Nephron progenitor cell (in vitro differentiated cells): ENCODE results near the gene CAMTA1.
A peak's percentile ranks its signal among the peaks of the same experiment; 100 is the strongest.
"Not testable (repeated sequence)": the region's sequence is repeated elsewhere in the genome, so short reads cannot be mapped to it uniquely, and the experiment has no call there.

Experiments used
- DNase-seq: peaks from one replicate; pipeline ENCODE4 v3.0.0; 2021
- H3K27ac Mint-ChIP-seq: 2 replicates; pipeline ENCODE4 v1.8.0; 2021; ENCODE audit warnings: mild to moderate bottlenecking, moderate library complexity, mixed read lengths
- H3K27me3 Mint-ChIP-seq: 2 replicates; pipeline ENCODE4 v1.8.0; 2021; ENCODE audit warnings: mild to moderate bottlenecking, low read depth, mixed read lengths; ENCODE audit not compliant: poor library complexity
- H3K36me3 Mint-ChIP-seq: 2 replicates; pipeline ENCODE4 v1.8.0; 2021; ENCODE audit warnings: low read depth, mixed read lengths
- H3K4me1 Mint-ChIP-seq: 2 replicates; pipeline ENCODE4 v1.8.0; 2021; ENCODE audit warnings: mixed read lengths
- H3K4me3 Mint-ChIP-seq: 2 replicates; pipeline ENCODE4 v1.8.0; 2021; ENCODE audit warnings: mild to moderate bottlenecking, moderate library complexity, mixed read lengths
- H3K9me3 Mint-ChIP-seq: 2 replicates; pipeline ENCODE4 v1.8.0; 2021; ENCODE audit warnings: mild to moderate bottlenecking, moderate library complexity, mixed read lengths
- TF ChIP-seq, protein P1 (sequence below): fragments of 200-600 bp; sonication (generic); IDR thresholded peaks from 2 replicates; pipeline ENCODE4 v1.5.0; 2021; ENCODE audit warnings: antibody characterized with exemption

Gene CAMTA1

DNA sequence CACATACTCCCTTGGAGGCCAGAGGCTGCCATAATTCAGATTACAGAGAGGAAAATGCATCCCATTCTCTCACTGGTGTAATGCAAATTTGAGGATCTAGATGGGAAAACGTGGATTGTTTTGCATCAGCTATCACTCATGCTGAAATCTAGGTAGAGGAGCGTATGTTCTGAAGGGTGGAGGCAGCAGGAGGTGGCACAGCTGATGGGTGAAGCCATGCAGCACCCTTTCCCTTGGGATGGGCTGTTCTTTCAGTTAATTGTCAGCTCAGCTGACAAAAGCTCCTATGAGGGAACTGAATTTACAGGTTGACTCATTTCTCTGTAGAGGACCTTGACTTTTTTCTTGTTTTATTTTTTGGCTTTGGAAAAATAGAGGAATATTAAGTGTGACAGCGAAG, 41.8 kb downstream of the CAMTA1 start:
- TF ChIP-seq, protein P1, sequence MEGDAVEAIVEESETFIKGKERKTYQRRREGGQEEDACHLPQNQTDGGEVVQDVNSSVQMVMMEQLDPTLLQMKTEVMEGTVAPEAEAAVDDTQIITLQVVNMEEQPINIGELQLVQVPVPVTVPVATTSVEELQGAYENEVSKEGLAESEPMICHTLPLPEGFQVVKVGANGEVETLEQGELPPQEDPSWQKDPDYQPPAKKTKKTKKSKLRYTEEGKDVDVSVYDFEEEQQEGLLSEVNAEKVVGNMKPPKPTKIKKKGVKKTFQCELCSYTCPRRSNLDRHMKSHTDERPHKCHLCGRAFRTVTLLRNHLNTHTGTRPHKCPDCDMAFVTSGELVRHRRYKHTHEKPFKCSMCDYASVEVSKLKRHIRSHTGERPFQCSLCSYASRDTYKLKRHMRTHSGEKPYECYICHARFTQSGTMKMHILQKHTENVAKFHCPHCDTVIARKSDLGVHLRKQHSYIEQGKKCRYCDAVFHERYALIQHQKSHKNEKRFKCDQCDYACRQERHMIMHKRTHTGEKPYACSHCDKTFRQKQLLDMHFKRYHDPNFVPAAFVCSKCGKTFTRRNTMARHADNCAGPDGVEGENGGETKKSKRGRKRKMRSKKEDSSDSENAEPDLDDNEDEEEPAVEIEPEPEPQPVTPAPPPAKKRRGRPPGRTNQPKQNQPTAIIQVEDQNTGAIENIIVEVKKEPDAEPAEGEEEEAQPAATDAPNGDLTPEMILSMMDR = no peak
- Mint-ChIP-seq H3K36me3 (peaks cover 37% of the 10 kb centered on the region), H3K9me3 (no peaks in the 10 kb centered on the region), H3K27ac (no peak overlapping the region), H3K4me1 (peaks cover 31% of the 10 kb centered on the region), H3K27me3 (no peaks in the 10 kb centered on the region), H3K4me3 (no peak overlapping the region)
- DNase-seq = no peak

DNA sequence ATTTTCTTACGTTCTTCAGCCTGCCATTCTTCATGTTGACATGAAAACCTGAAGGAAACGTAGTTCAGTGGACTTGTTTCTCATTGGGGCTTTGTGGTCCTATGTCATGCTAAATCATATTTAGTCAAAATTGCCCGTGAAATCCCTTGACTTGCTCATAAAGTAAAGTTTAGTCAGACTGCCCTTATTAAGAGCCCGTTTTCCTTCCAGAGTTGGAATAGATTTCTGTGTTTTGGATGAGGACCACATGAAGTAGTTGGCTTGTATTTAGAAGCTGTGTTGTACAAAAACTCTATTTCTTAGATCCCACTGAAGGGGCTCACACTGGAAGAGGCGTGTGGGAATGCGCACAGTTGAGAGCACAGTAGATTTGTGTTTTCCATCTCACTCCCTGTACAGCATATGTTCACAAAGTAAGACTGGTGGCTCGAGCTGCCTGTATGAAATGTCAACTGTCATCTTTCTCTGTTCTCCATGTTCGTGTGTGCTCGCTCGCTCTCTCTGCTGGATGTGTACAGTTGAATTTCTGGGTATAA, 42.4 kb downstream of the CAMTA1 start:
- H3K9me3 Mint-ChIP-seq = no peaks in the 10 kb centered on the region
- peaks cover 37% of the 10 kb centered on the region for H3K36me3 Mint-ChIP-seq
- no peak overlapping the region for H3K27ac Mint-ChIP-seq
- no peaks in the 10 kb centered on the region for H3K27me3 Mint-ChIP-seq
- H3K4me1 Mint-ChIP-seq = peaks cover 31% of the 10 kb centered on the region
- no peak for DNase-seq
- no peak overlapping the region for H3K4me3 Mint-ChIP-seq
- TF ChIP-seq, protein P1 = no peak

DNA sequence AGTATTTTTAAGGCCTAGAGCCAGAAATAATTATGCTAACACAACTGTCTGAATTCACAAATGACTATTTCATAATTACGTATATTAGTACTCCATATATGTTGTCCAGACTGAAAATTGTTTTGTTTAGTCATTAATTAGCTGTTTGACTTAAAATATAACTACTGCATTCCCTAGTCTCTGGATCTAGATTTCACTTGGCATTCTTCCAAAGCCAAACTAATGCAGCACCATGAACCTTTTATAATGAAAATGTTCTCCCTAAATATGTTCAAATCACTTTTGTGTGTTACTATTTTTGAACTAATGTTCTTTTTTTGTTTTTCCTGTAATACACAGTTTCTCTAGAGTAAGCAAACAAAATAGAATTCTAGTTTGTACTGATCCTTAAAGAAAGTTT, 46.1 kb downstream of the CAMTA1 start:
- H3K4me3 Mint-ChIP-seq = no peak overlapping the region
- no peak overlapping the region for H3K27ac Mint-ChIP-seq
- TF ChIP-seq, protein P1 = no peak
- H3K36me3 Mint-ChIP-seq = peaks cover 48% of the 10 kb centered on the region
- no peaks in the 10 kb centered on the region for H3K9me3 Mint-ChIP-seq
- no peaks in the 10 kb centered on the region for H3K27me3 Mint-ChIP-seq
- H3K4me1 Mint-ChIP-seq = peaks cover 20% of the 10 kb centered on the region
- DNase-seq = no peak

DNA sequence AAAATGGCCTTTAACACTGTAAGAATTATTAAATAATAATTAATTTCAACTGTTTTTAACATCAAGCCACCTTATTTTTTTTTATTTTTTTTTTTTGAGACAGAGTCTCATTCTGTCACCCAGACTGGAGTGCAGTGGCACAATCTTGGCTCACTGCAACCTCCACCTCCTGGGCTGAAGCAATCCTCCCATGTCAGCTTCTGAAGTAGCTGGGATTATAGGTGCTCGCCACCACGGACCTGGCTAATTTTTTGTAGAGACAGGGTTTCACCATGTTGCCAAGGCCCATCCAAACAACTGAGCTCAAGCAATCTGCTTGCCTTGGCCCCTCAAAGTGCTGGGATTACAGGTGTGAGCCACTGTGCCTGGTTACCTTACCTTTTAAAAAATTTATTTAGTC, 46.8 kb downstream of the CAMTA1 start:
- Mint-ChIP-seq H3K27ac (peak overlapping the region; percentile 18), H3K4me1 (peaks cover 19% of the 10 kb centered on the region), H3K36me3 (peaks cover 52% of the 10 kb centered on the region)
- H3K4me3 Mint-ChIP-seq, DNase-seq, H3K9me3 Mint-ChIP-seq, H3K27me3 Mint-ChIP-seq: not testable (repeated sequence)

DNA sequence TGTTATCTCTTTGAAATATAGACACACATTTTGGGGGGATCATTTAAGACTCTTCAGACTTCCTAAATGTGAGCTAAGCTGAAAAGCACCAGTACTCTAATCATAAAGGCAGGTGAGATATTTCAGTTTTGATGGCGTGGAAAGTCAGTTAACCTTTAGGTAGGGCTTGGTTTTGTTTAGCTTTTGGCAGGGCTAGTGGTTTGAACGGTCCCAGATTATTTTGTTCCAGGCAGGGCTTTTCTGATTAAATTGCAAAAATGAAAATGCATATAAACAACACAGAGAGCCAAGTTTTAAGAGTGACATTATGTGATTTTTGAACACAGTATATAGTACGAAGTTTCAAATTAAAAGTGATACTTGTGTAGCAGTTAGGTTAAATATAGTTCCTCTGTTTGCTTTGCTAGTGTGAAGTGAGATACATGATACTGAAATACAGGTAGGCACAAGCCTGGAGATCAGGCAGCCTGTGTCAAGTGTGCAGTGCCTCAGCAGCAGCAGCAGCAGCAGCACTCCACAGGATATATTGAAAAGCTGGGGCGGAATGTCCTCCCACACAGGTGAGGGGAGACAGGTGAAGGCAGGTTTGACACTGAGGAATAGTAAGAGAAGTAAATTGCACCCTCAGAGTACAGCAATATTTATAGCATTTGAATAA, 47.4 kb downstream of the CAMTA1 start:
- no peaks in the 10 kb centered on the region for H3K27me3 Mint-ChIP-seq
- H3K4me1 Mint-ChIP-seq = peaks cover 12% of the 10 kb centered on the region
- TF ChIP-seq, protein P1 = no peak
- H3K36me3 Mint-ChIP-seq = peaks cover 45% of the 10 kb centered on the region
- DNase-seq = no peak
- no peaks in the 10 kb centered on the region for H3K9me3 Mint-ChIP-seq
- no peak overlapping the region for H3K4me3 Mint-ChIP-seq
- peak overlapping the region; percentile 56 for H3K27ac Mint-ChIP-seq

DNA sequence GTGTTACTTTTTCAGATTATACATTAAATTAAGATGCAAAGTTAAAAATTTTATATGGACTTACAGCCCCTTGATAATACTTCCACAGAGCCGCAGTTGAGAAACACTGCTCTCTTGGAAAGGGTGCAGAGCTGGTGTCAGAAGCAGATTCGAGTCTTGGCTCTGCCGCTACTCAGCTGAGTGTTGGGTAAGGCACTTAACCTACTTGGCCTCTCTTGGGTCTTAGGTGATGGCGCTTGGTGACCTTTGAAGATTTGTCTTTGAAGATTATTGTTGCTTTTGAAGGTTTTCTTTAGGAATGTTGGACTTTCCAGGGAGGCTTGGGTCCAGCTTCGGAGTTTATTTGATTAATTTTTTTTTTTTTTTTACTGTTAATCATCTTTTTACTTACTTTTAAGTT, 48.5 kb downstream of the CAMTA1 start:
- no peak overlapping the region for H3K27ac Mint-ChIP-seq
- no peak overlapping the region for H3K4me3 Mint-ChIP-seq
- TF ChIP-seq, protein P1 = no peak
- no peaks in the 10 kb centered on the region for H3K9me3 Mint-ChIP-seq
- H3K4me1 Mint-ChIP-seq = peaks cover 9% of the 10 kb centered on the region
- peaks cover 50% of the 10 kb centered on the region for H3K36me3 Mint-ChIP-seq
- H3K27me3 Mint-ChIP-seq = no peaks in the 10 kb centered on the region
- DNase-seq = no peak
